Tibial nerve (tissue), 3 donors: ENCODE measurements around the gene SLC6A6.

ENCODE experiments used
- POLR2A ChIP-seq, 2 donors: fragments of 450-650 bp; IDR thresholded peaks; one replicate each; pipeline ENCODE4 v1.6.1; 2017; ENCODE audit warnings: antibody characterized with exemption in 2 of 2, mild to moderate bottlenecking in 2 of 2, moderate library complexity in 2 of 2
- TF ChIP-seq, protein P1 (sequence below), 5 experiments: fragments of 200-600 bp in 3 of 5; fragments of 450-650 bp in 2 of 5; sonication (generic) in 3 of 5; IDR thresholded peaks; one replicate each; pipeline ENCODE4 v1.5.1; 2016 to 2019; ENCODE audit warnings: antibody characterized with exemption in 5 of 5, mild to moderate bottlenecking in 3 of 5, moderate library complexity in 2 of 5

DNA sequence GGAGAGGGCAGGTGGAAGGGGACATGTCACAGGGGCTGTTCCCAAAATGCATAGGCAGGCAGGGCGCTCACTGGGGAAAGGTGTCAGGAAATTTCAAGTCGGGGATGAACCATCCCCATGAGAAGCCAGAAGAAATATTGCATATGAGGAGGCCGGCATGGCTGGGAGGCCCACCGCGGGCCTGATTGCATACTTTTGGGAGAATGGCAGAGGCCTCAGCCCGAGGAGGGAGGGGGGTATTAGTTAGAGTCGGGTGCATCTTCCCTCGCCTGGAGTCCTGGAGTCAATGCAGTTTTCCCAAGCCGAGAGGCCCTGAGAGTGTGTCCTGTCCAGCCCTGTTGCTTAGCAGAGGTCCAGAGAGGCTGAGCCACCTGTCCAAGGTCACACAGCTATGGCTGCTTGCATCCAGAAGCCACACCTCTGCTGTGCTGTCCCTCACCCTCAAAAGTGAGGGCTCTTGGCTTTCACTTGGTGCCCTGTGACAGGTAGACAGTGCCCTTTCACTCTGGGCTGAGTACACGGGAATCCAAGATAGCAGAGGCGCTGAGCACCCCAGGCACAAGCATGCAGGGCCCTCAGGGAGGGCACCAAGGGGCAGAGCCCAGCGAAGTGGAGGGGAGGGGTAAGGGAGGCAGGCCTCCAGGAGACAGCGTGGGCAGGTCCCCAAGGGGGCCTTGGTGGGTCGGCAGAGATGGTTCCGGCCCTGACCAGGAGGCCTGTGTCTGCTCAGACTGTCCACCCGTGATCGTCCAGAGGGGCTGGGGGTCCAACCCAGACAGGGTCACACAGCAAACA lies 89.2 kb downstream of the SLC6A6 start:
- TF ChIP-seq, protein P1, sequence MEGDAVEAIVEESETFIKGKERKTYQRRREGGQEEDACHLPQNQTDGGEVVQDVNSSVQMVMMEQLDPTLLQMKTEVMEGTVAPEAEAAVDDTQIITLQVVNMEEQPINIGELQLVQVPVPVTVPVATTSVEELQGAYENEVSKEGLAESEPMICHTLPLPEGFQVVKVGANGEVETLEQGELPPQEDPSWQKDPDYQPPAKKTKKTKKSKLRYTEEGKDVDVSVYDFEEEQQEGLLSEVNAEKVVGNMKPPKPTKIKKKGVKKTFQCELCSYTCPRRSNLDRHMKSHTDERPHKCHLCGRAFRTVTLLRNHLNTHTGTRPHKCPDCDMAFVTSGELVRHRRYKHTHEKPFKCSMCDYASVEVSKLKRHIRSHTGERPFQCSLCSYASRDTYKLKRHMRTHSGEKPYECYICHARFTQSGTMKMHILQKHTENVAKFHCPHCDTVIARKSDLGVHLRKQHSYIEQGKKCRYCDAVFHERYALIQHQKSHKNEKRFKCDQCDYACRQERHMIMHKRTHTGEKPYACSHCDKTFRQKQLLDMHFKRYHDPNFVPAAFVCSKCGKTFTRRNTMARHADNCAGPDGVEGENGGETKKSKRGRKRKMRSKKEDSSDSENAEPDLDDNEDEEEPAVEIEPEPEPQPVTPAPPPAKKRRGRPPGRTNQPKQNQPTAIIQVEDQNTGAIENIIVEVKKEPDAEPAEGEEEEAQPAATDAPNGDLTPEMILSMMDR (IDR thresholded peaks at IDR 0.05), result no peak
- no peak for TF ChIP-seq POLR2A (IDR thresholded peaks at IDR 0.05)
